Activated CD4-positive, alpha-beta memory T cell treated with anti-CD3 and anti-CD28 coated beads, Interleukin-2, amount 10 ng/mL, durations not matched to agents 7 days and 5 days (primary cell): ENCODE data around the gene ZNF385B. TPM values are rescaled to one million over a fixed set of nuclear protein-coding genes. Genes with fewer than 3 reads are reported as not detected.

ENCODE experiments used
- CTCF ChIA-PET: fragments of 350-600 bp; sonication (Branson Sonifier 250); formaldehyde crosslinking; loops from one replicate; lab custom pipeline; 2021; ENCODE audit warnings: antibody characterized with exemption, inconsistent platforms; lab: Charles Lee
- POLR2A ChIA-PET: fragments of 350-600 bp; sonication (Branson Sonifier 250); formaldehyde crosslinking; loops from one replicate; lab custom pipeline; 2021; ENCODE audit warnings: antibody characterized with exemption; lab: Charles Lee
- DNase-seq: peaks from one replicate; pipeline ENCODE4 v3.0.0-alpha.2; 2020
- H3K27ac Mint-ChIP-seq: one replicate; pipeline ENCODE4 v1.8.0; 2021; ENCODE audit warnings: mild to moderate bottlenecking, mixed read lengths
- H3K27me3 Mint-ChIP-seq: one replicate; pipeline ENCODE4 v1.8.0; 2021; ENCODE audit warnings: mixed read lengths
- H3K36me3 Mint-ChIP-seq: one replicate; pipeline ENCODE4 v1.8.0; 2021; ENCODE audit warnings: low read depth, mixed read lengths
- H3K4me1 Mint-ChIP-seq: one replicate; pipeline ENCODE4 v1.8.0; 2021; ENCODE audit warnings: mixed read lengths
- H3K4me3 Mint-ChIP-seq: one replicate; pipeline ENCODE4 v1.8.0; 2021; ENCODE audit warnings: mild to moderate bottlenecking, mixed read lengths
- H3K9me3 Mint-ChIP-seq: one replicate; pipeline ENCODE4 v1.8.0; 2021; ENCODE audit warnings: mixed read lengths
- total RNA-seq, 2 experiments: library from RNA; stranded (reverse); gene quantifications; one replicate each; pipeline ENCODE4 v1.2.3, GENCODE V29; 2021

The ZNF385B gene
- total RNA-seq, 2 experiments from 2014 or later, result not detected

GRCh38 chr2:179671043-179671981, 190.1 kb downstream of the ZNF385B start:
- Mint-ChIP-seq H3K36me3 (no peaks in the 10 kb centered on the region), H3K27me3 (no peaks in the 10 kb centered on the region), H3K27ac (no peak overlapping the region), H3K4me1 (no peaks in the 10 kb centered on the region), H3K9me3 (no peaks in the 10 kb centered on the region), H3K4me3 (no peak overlapping the region)
- ChIA-PET CTCF (no interaction called here), POLR2A (no interaction called here)
- DNase-seq, result no peak

- ChIA-PET CTCF (no interaction called here), POLR2A (no interaction called here)
- no peak for DNase-seq
- Mint-ChIP-seq H3K4me1 (no peaks in the 10 kb centered on the region), H3K36me3 (no peaks in the 10 kb centered on the region), H3K4me3 (no peak overlapping the region), H3K9me3 (no peaks in the 10 kb centered on the region), H3K27ac (no peak overlapping the region), H3K27me3 (no peaks in the 10 kb centered on the region)
These were observed 192.2 kb downstream of the ZNF385B start for GRCh38 chr2:179669196-179669595.

GRCh38 chr2:179664972-179665812, 196.2 kb downstream of the ZNF385B start:
- no peaks in the 10 kb centered on the region for H3K27me3 Mint-ChIP-seq
- H3K27ac Mint-ChIP-seq, result no peak overlapping the region
- ChIA-PET CTCF (no interaction called here), POLR2A (no interaction called here)
- no peaks in the 10 kb centered on the region for H3K9me3 Mint-ChIP-seq
- no peaks in the 10 kb centered on the region for H3K4me1 Mint-ChIP-seq
- DNase-seq, result no peak
- H3K4me3 Mint-ChIP-seq, result no peak overlapping the region
- no peaks in the 10 kb centered on the region for H3K36me3 Mint-ChIP-seq

- no peaks in the 10 kb centered on the region for H3K9me3 Mint-ChIP-seq
- ChIA-PET POLR2A (no interaction called here), CTCF (no interaction called here)
- H3K4me3 Mint-ChIP-seq, result no peak overlapping the region
- H3K36me3 Mint-ChIP-seq, result no peaks in the 10 kb centered on the region
- no peaks in the 10 kb centered on the region for H3K27me3 Mint-ChIP-seq
- no peak for DNase-seq
- H3K4me1 Mint-ChIP-seq, result no peaks in the 10 kb centered on the region
- H3K27ac Mint-ChIP-seq, result no peak overlapping the region
These were observed 199.4 kb downstream of the ZNF385B start for GRCh38 chr2:179661986-179662385.

- Mint-ChIP-seq H3K27me3 (no peaks in the 10 kb centered on the region), H3K4me1 (no peaks in the 10 kb centered on the region), H3K27ac (no peak overlapping the region), H3K36me3 (no peaks in the 10 kb centered on the region), H3K4me3 (no peak overlapping the region), H3K9me3 (no peaks in the 10 kb centered on the region)
- DNase-seq, result no peak
- CTCF ChIA-PET, result no interaction called here
- POLR2A ChIA-PET, result no interaction called here
These were observed 204.3 kb downstream of the ZNF385B start for GRCh38 chr2:179657068-179657595.

- no peaks in the 10 kb centered on the region for H3K27me3 Mint-ChIP-seq
- CTCF ChIA-PET, result no interaction called here
- DNase-seq, result no peak
- no peaks in the 10 kb centered on the region for H3K9me3 Mint-ChIP-seq
- no peak overlapping the region for H3K27ac Mint-ChIP-seq
- no peaks in the 10 kb centered on the region for H3K36me3 Mint-ChIP-seq
- no peaks in the 10 kb centered on the region for H3K4me1 Mint-ChIP-seq
- H3K4me3 Mint-ChIP-seq, result no peak overlapping the region
- POLR2A ChIA-PET, result no interaction called here
These were observed 205.8 kb downstream of the ZNF385B start for GRCh38 chr2:179655627-179656026.

- no peaks in the 10 kb centered on the region for H3K9me3 Mint-ChIP-seq
- no peaks in the 10 kb centered on the region for H3K27me3 Mint-ChIP-seq
- H3K36me3 Mint-ChIP-seq, result no peaks in the 10 kb centered on the region
- DNase-seq, result no peak
- no peak overlapping the region for H3K27ac Mint-ChIP-seq
- no peak overlapping the region for H3K4me3 Mint-ChIP-seq
- no peaks in the 10 kb centered on the region for H3K4me1 Mint-ChIP-seq
- CTCF ChIA-PET, result no interaction called here
- POLR2A ChIA-PET, result interaction anchor here (0.6 kb wide), 1 partner anchor 442 kb away, joined by 3 read pairs; no protein-coding TSS in a partner anchor
These were observed 206.6 kb downstream of the ZNF385B start for GRCh38 chr2:179654806-179655205.

- DNase-seq, result no peak
- Mint-ChIP-seq H3K27ac (no peak overlapping the region), H3K9me3 (no peaks in the 10 kb centered on the region), H3K4me1 (no peaks in the 10 kb centered on the region), H3K4me3 (no peak overlapping the region), H3K36me3 (no peaks in the 10 kb centered on the region), H3K27me3 (no peaks in the 10 kb centered on the region)
- POLR2A ChIA-PET, result no interaction called here
- CTCF ChIA-PET, result no interaction called here
These were observed 209.1 kb downstream of the ZNF385B start for GRCh38 chr2:179652296-179652695.

GRCh38 chr2:179650420-179650819, 211.0 kb downstream of the ZNF385B start:
- Mint-ChIP-seq H3K4me1 (no peaks in the 10 kb centered on the region), H3K27ac (no peak overlapping the region), H3K27me3 (no peaks in the 10 kb centered on the region), H3K36me3 (no peaks in the 10 kb centered on the region), H3K4me3 (no peak overlapping the region), H3K9me3 (no peaks in the 10 kb centered on the region)
- POLR2A ChIA-PET, result no interaction called here
- CTCF ChIA-PET, result no interaction called here
- DNase-seq, result no peak

- H3K4me1 Mint-ChIP-seq, result no peaks in the 10 kb centered on the region
- H3K27ac Mint-ChIP-seq, result no peak overlapping the region
- CTCF ChIA-PET, result no interaction called here
- POLR2A ChIA-PET, result no interaction called here
- no peaks in the 10 kb centered on the region for H3K27me3 Mint-ChIP-seq
- no peak overlapping the region for H3K4me3 Mint-ChIP-seq
- H3K36me3 Mint-ChIP-seq, result no peaks in the 10 kb centered on the region
- H3K9me3 Mint-ChIP-seq, result no peaks in the 10 kb centered on the region
- DNase-seq, result no peak
These were observed 214.4 kb downstream of the ZNF385B start for GRCh38 chr2:179646862-179647587.

GRCh38 chr2:179646173-179646769, 215.1 kb downstream of the ZNF385B start:
- Mint-ChIP-seq H3K36me3 (no peaks in the 10 kb centered on the region), H3K4me3 (no peak overlapping the region), H3K4me1 (no peaks in the 10 kb centered on the region), H3K9me3 (no peaks in the 10 kb centered on the region), H3K27ac (no peak overlapping the region), H3K27me3 (no peaks in the 10 kb centered on the region)
- ChIA-PET CTCF (no interaction called here), POLR2A (no interaction called here)
- no peak for DNase-seq

GRCh38 chr2:179645047-179645446, 216.4 kb downstream of the ZNF385B start:
- ChIA-PET POLR2A (no interaction called here), CTCF (no interaction called here)
- Mint-ChIP-seq H3K9me3 (no peaks in the 10 kb centered on the region), H3K27me3 (no peaks in the 10 kb centered on the region), H3K27ac (no peak overlapping the region), H3K4me1 (no peaks in the 10 kb centered on the region), H3K36me3 (no peaks in the 10 kb centered on the region), H3K4me3 (no peak overlapping the region)
- no peak for DNase-seq
